PC-3 (cell line): ENCODE data around the gene NET1.

Experiments
- CTCF ChIP-seq: fragments of 300-600 bp; sonication (generic); conservative IDR thresholded peaks from 2 replicates; pipeline ENCODE4 v1.5.1; 2017; ENCODE audit warnings: antibody characterized with exemption, low read depth, mild to moderate bottlenecking, low read length
- EZH2 ChIP-seq: fragments of 300-600 bp; sonication (generic); IDR thresholded peaks from one replicate; pipeline ENCODE4 v1.6.1; 2017; ENCODE audit warnings: antibody characterized with exemption, mild to moderate bottlenecking, low read length; ENCODE audit not compliant: unreplicated experiment
- EZH2phosphoT487 ChIP-seq: fragments of 300-600 bp; sonication (generic); IDR thresholded peaks from 2 replicates; pipeline ENCODE4 v1.6.1; 2018; ENCODE audit warnings: mild to moderate bottlenecking, antibody characterized with exemption, low read length, borderline replicate concordance

GRCh38 chr10:5428133-5428532, 15.8 kb downstream of the NET1 start:
- TF ChIP-seq CTCF, result no peak
- TF ChIP-seq EZH2, result no peak
- TF ChIP-seq EZH2phosphoT487, result no peak
